OCI-LY3 (cell line): Measurements from ENCODE around the gene IFFO2.

Experiments
- H2AFZ ChIP-seq: fragments of 200-600, 300-600 bp; shearing (Covaris generic); 2 replicates; pipeline ENCODE4 v1.6.0; 2014; ENCODE audit warnings: antibody characterized with exemption, low read depth, low read length
- H3K27ac ChIP-seq: fragments of 200-600, 300-600 bp; sonication (generic); 2 replicates; pipeline ENCODE4 v1.5.1; 2014; ENCODE audit warnings: mild to moderate bottlenecking, low read length, moderate library complexity, mixed read lengths
- H3K27me3 ChIP-seq: fragments of 200-600, 300-600 bp; sonication (generic); 2 replicates; pipeline ENCODE4 v1.6.1; 2014; ENCODE audit warnings: low read depth, low read length, mixed read lengths
- H3K36me3 ChIP-seq: fragments of 200-600, 300-600 bp; sonication (generic); replicated peaks from 2 replicates; pipeline ENCODE3; 2014; ENCODE audit warnings: low read depth, low read length, mixed read lengths
- H3K4me1 ChIP-seq: fragments of 300-600, 200-600 bp; sonication (generic); 2 replicates; pipeline ENCODE4 v1.6.1; 2014; ENCODE audit warnings: low read length, mixed read lengths
- H3K4me2 ChIP-seq: fragments of 200-600, 300-600 bp; sonication (generic); 2 replicates; pipeline ENCODE4 v1.6.1; 2014; ENCODE audit warnings: low read length, mixed read lengths
- H3K4me3 ChIP-seq: fragments of 300-600, 200-600 bp; sonication (generic); 2 replicates; pipeline ENCODE4 v1.5.1; 2014; ENCODE audit warnings: antibody characterized with exemption, mild to moderate bottlenecking, low read length, moderate library complexity
- H3K79me2 ChIP-seq: fragments of 300-600, 200-600 bp; shearing (Covaris generic); 2 replicates; pipeline ENCODE4 v1.6.1; 2014; ENCODE audit warnings: mild to moderate bottlenecking, low read length, mixed read lengths
- H3K9ac ChIP-seq: fragments of 300-600, 200-600 bp; shearing (Covaris generic); 2 replicates; pipeline ENCODE4 v1.6.0; 2014; ENCODE audit warnings: mild to moderate bottlenecking, low read length, moderate library complexity
- H3K9me3 ChIP-seq: fragments of 200-600, 300-600 bp; shearing (Covaris generic); 2 replicates; pipeline ENCODE4 v1.6.1; 2014; ENCODE audit warnings: low read length, mixed read lengths; ENCODE audit not compliant: insufficient read depth
- H4K20me1 ChIP-seq: fragments of 200-600, 300-600 bp; sonication (generic); 2 replicates; pipeline ENCODE4 v1.6.1; 2016; ENCODE audit warnings: low read length, mixed read lengths; ENCODE audit not compliant: insufficient read depth
- CTCF ChIP-seq: fragments of 200-600, 300-600 bp; sonication (generic); IDR thresholded peaks from 2 replicates; pipeline ENCODE4 v1.5.1; 2014; ENCODE audit warnings: antibody characterized with exemption, low read length, low read depth
- EZH2phosphoT487 ChIP-seq: fragments of 200-600 bp; shearing (Covaris generic); IDR thresholded peaks from 2 replicates; pipeline ENCODE4 v1.6.1; 2018; ENCODE audit warnings: antibody characterized with exemption, mixed run types, low read depth

IFFO2 gene

GRCh38 chr1:18907917-18908845 is 48.3 kb downstream of the IFFO2 start:
- Histone ChIP-seq H2AFZ (no peak overlapping the region), H3K9ac (no peak overlapping the region), H3K27me3 (no peaks in the 10 kb centered on the region), H3K27ac (no peak overlapping the region), H3K79me2 (no peaks in the 10 kb centered on the region), H3K4me2 (no peak overlapping the region), H4K20me1 (no peaks in the 10 kb centered on the region), H3K4me1 (peaks cover under 1% of the 10 kb centered on the region; the same call in 1 of the 2 replicates), H3K4me3 (no peak overlapping the region), H3K36me3 (no peaks in the 10 kb centered on the region), H3K9me3 (no peaks in the 10 kb centered on the region)
- no peak for TF ChIP-seq CTCF
- no peak for TF ChIP-seq EZH2phosphoT487

- Histone ChIP-seq H4K20me1 (no peaks in the 10 kb centered on the region), H3K27me3 (no peaks in the 10 kb centered on the region), H2AFZ (no peak overlapping the region), H3K4me2 (no peak overlapping the region), H3K36me3 (no peaks in the 10 kb centered on the region), H3K9ac (no peak overlapping the region), H3K27ac (no peak overlapping the region), H3K4me3 (no peak overlapping the region), H3K79me2 (no peaks in the 10 kb centered on the region), H3K9me3 (no peaks in the 10 kb centered on the region), H3K4me1 (no peaks in the 10 kb centered on the region)
- TF ChIP-seq EZH2phosphoT487 (no peak), CTCF (peak; percentile 79)
Measured at GRCh38 chr1:18907021-18907916, 49.2 kb downstream of the IFFO2 start.

GRCh38 chr1:18903291-18903756 is 53.2 kb downstream of the IFFO2 start:
- H3K9me3 ChIP-seq, result no peaks in the 10 kb centered on the region
- no peak overlapping the region for H3K27ac ChIP-seq
- no peaks in the 10 kb centered on the region for H3K36me3 ChIP-seq
- no peak overlapping the region for H3K4me3 ChIP-seq
- H2AFZ ChIP-seq, result no peak overlapping the region
- TF ChIP-seq EZH2phosphoT487 (no peak), CTCF (no peak)
- H3K27me3 ChIP-seq, result no peaks in the 10 kb centered on the region
- no peaks in the 10 kb centered on the region for H3K4me1 ChIP-seq
- no peaks in the 10 kb centered on the region for H4K20me1 ChIP-seq
- H3K4me2 ChIP-seq, result no peak overlapping the region
- no peaks in the 10 kb centered on the region for H3K79me2 ChIP-seq
- H3K9ac ChIP-seq, result no peak overlapping the region
